ENCODE data around the gene UEVLD. TPM values are rescaled to one million over a fixed set of nuclear protein-coding genes. Genes with fewer than 3 reads are reported as not detected.

UEVLD gene
- total and polyA plus RNA-seq, 2 experiments from 2014 or later = 11.8 to 33.0 TPM

GRCh38 chr11:18578975-18579598, 9.4 kb downstream of the UEVLD start:
- H3K4me2 ChIP-seq = peak overlapping the region; percentile 64
- H3K27me3 ChIP-seq = no peaks in the 10 kb centered on the region
- H2AFZ ChIP-seq = no peak overlapping the region
- no peaks in the 10 kb centered on the region for H3K4me1 ChIP-seq (ENCODE audit: insufficient read depth)
- no peaks in the 10 kb centered on the region for H3K9me3 ChIP-seq (ENCODE audit: low read depth)
- peak; percentile 63 for DNase-seq (ENCODE audit: low spot score)
- TF ChIP-seq EZH2phosphoT487 (IDR thresholded peaks at IDR 0.05; ENCODE audit: low read depth, severe bottlenecking, unreplicated experiment) (no peak), CTCF (IDR thresholded peaks at IDR 0.05; ENCODE audit: poor library complexity) (no peak), EZH2 (IDR thresholded peaks at IDR 0.05; ENCODE audit: borderline replicate concordance) (no peak)
- WGBS (ENCODE audit: low lambda C conversion rate, missing lambda C conversion rate) = 66% methylated on average over 14 of the region's 14 CpGs
- H3K9me2 ChIP-seq (replicated peaks; ENCODE audit: insufficient read depth) = no peaks in the 10 kb centered on the region
- H3K36me3 ChIP-seq (replicated peaks; ENCODE audit: insufficient read depth, low read depth) = no peaks in the 10 kb centered on the region
- H3K79me2 ChIP-seq = peaks cover 4% of the 10 kb centered on the region
- no peak overlapping the region for H3K4me3 ChIP-seq
- peak overlapping the region; percentile 68 for H3K27ac ChIP-seq
- H4K20me1 ChIP-seq (ENCODE audit: insufficient read depth, poor library complexity, severe bottlenecking) = no peaks in the 10 kb centered on the region

GRCh38 chr11:18575361-18575760, 13.2 kb downstream of the UEVLD start:
- no peak for DNase-seq (ENCODE audit: low spot score)
- H3K79me2 ChIP-seq = no peaks in the 10 kb centered on the region
- H3K9me3 ChIP-seq (ENCODE audit: low read depth) = no peaks in the 10 kb centered on the region
- no peak overlapping the region for H3K27ac ChIP-seq
- H4K20me1 ChIP-seq (ENCODE audit: insufficient read depth, poor library complexity, severe bottlenecking) = no peaks in the 10 kb centered on the region
- no peaks in the 10 kb centered on the region for H3K9me2 ChIP-seq (replicated peaks; ENCODE audit: insufficient read depth)
- 77% methylated on average over 1 of the region's 1 CpG for WGBS (ENCODE audit: low lambda C conversion rate, missing lambda C conversion rate)
- no peaks in the 10 kb centered on the region for H3K36me3 ChIP-seq (replicated peaks; ENCODE audit: insufficient read depth, low read depth)
- no peak overlapping the region for H3K4me2 ChIP-seq
- H3K4me1 ChIP-seq (ENCODE audit: insufficient read depth) = no peaks in the 10 kb centered on the region
- H3K4me3 ChIP-seq = no peak overlapping the region
- H2AFZ ChIP-seq = no peak overlapping the region
- H3K27me3 ChIP-seq = no peaks in the 10 kb centered on the region
- no peak for TF ChIP-seq EZH2 (IDR thresholded peaks at IDR 0.05; ENCODE audit: borderline replicate concordance)
- no peak for TF ChIP-seq EZH2phosphoT487 (IDR thresholded peaks at IDR 0.05; ENCODE audit: low read depth, severe bottlenecking, unreplicated experiment)
- TF ChIP-seq CTCF (IDR thresholded peaks at IDR 0.05; ENCODE audit: poor library complexity) = no peak

GRCh38 chr11:18567081-18567480, 21.5 kb downstream of the UEVLD start:
- Histone ChIP-seq H3K9me3 (ENCODE audit: low read depth) (no peaks in the 10 kb centered on the region), H3K9me2 (replicated peaks; ENCODE audit: insufficient read depth) (no peaks in the 10 kb centered on the region), H3K36me3 (replicated peaks; ENCODE audit: insufficient read depth, low read depth) (no peaks in the 10 kb centered on the region), H3K4me1 (ENCODE audit: insufficient read depth) (no peaks in the 10 kb centered on the region), H2AFZ (no peak overlapping the region), H3K27me3 (no peaks in the 10 kb centered on the region), H4K20me1 (ENCODE audit: insufficient read depth, poor library complexity, severe bottlenecking) (no peaks in the 10 kb centered on the region), H3K4me2 (no peak overlapping the region), H3K79me2 (no peaks in the 10 kb centered on the region), H3K4me3 (no peak overlapping the region), H3K27ac (no peak overlapping the region)
- DNase-seq (ENCODE audit: low spot score) = no peak
- TF ChIP-seq EZH2phosphoT487 (IDR thresholded peaks at IDR 0.05; ENCODE audit: low read depth, severe bottlenecking, unreplicated experiment) = no peak
- no peak for TF ChIP-seq EZH2 (IDR thresholded peaks at IDR 0.05; ENCODE audit: borderline replicate concordance)
- TF ChIP-seq CTCF (IDR thresholded peaks at IDR 0.05; ENCODE audit: poor library complexity) = no peak
- 89% methylated on average over 3 of the region's 3 CpGs for WGBS (ENCODE audit: low lambda C conversion rate, missing lambda C conversion rate)
